Measurements from ENCODE around the gene CNIH1. TPM values are rescaled to one million over a fixed set of nuclear protein-coding genes. Genes with fewer than 3 reads are reported as not detected.
"Not testable (repeated sequence)": the region's sequence is repeated elsewhere in the genome, so short reads cannot be mapped to it uniquely, and the experiment has no call there.

The CNIH1 gene
- polyA plus RNA-seq, 1 of the 3 experiments (the other 2 are of a cell fraction) = 145 TPM

DNA sequence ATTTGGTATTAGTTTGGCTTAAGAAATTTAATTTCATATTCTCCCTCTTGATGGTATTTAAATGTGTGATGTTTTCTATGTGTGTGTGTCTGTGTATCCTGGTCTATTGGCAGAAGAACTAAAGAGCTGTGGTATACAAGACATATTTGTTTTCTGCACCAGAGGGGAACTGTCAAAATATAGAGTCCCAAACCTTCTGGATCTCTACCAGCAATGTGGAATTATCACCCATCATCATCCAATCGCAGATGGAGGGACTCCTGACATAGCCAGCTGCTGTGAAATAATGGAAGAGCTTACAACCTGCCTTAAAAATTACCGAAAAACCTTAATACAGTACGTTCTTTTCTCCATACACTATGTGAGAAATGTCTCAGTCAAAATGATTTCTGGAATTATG lies 29.8 kb downstream of the CNIH1 start:
- DNase-seq = no peak
- 100% methylated on average over 3 of the region's 3 CpGs for WGBS (ENCODE audit: low lambda C conversion rate)
- Histone ChIP-seq H2AFZ (ENCODE audit: low read depth) (no peak overlapping the region), H4K20me1 (ENCODE audit: insufficient read depth) (no peaks in the 10 kb centered on the region), H3K79me2 (ENCODE audit: insufficient read depth) (no peaks in the 10 kb centered on the region), H3K27me3 (ENCODE audit: insufficient read depth) (no peaks in the 10 kb centered on the region), H3F3A (replicated peaks; ENCODE audit: insufficient read depth) (peaks cover 4% of the 10 kb centered on the region), H3K4me3 (ENCODE audit: low read depth in 2 of 2, low read length in 1 of 2) (no peak overlapping the region), H3K27ac (ENCODE audit: low read depth in 2 of 2, low read length in 1 of 2) (no peak overlapping the region), H3K9ac (no peak overlapping the region), H3K9me2 (no peaks in the 10 kb centered on the region), H3K4me2 (no peak overlapping the region), H3K4me1 (ENCODE audit: control insufficient read depth in 1 of 2, insufficient read depth in 2 of 2, low read depth in 1 of 2, low read length in 1 of 2) (no peaks in the 10 kb centered on the region), H3K9me3 (no peaks in the 10 kb centered on the region), H3K36me3 (replicated peaks in 1 of 2; ENCODE audit: control insufficient read depth in 1 of 2, insufficient read depth in 2 of 2, low read length in 1 of 2) (peaks cover 9 to 13% of the 10 kb centered on the region in 2 experiments)
- POLR2A ChIA-PET = no interaction called here
- TF ChIP-seq, protein P1, sequence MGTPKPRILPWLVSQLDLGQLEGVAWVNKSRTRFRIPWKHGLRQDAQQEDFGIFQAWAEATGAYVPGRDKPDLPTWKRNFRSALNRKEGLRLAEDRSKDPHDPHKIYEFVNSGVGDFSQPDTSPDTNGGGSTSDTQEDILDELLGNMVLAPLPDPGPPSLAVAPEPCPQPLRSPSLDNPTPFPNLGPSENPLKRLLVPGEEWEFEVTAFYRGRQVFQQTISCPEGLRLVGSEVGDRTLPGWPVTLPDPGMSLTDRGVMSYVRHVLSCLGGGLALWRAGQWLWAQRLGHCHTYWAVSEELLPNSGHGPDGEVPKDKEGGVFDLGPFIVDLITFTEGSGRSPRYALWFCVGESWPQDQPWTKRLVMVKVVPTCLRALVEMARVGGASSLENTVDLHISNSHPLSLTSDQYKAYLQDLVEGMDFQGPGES (IDR thresholded peaks at IDR 0.05; ENCODE audit: low read depth, low read length) = no peak
- CTCF ChIA-PET = interaction anchor here (1.1 to 1.6 kb wide), 4 partner anchors 9 to 64 kb away, joined by 3 to 7 read pairs (median 4); no protein-coding TSS in a partner anchor

DNA sequence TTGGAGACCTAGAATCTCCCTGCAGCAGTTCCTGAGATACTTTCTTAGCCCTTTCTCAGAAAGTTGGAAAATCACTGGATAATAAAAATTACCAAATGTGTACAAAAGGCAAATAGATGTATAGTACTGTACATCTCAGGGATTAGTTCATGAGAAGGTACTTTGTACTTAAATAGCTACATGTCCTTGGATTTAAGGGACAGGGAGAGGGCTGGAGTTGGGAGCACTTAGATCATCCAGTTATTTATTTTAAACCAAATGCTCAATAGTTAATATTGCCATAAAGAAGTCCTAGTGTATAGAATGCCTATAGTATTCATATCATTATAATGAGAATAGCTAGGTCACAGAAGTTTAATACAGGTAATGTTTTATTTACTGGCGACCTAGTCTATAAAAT lies 31.0 kb downstream of the CNIH1 start:
- no peaks in the 10 kb centered on the region for H3K9me3 ChIP-seq
- CTCF ChIA-PET = interaction anchor here (1.6 kb wide), 1 partner anchor 62 kb away, joined by 5 read pairs; no protein-coding TSS in a partner anchor
- 93% methylated on average over 1 of the region's 1 CpG for WGBS (ENCODE audit: low lambda C conversion rate)

DNA sequence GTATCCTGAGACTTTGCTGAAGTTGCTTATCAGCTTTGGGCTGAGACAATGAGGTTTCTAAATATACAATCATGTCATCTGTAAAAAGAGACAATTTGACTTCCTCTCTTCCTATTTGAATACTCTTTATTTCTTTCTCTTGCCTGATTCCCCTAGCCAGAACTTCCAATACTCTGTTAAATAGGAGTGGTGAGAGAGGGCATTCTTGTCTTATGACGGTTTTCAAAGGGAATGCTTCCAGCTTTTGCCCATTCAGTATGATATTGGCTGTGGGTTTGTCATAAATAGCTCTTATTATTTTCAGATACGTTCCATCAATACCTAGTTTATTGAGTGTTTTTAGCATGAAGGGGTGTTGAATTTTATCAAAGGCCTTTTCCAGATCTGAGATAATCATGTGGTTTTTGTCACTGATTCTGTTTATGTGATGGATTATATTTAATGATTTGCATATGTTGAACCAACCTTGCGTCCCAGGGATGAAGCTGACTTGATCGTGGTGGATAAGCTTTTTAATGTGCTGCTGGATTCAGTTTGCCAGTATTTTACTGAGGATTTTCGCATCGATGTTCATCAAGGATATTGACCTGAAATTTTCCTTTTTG lies 37.7 kb downstream of the CNIH1 start:
- H3K27me3 ChIP-seq (ENCODE audit: insufficient read depth); DNase-seq; H3K9me3 ChIP-seq; H3K27ac ChIP-seq (ENCODE audit: low read depth in 2 of 2, low read length in 1 of 2); H4K20me1 ChIP-seq (ENCODE audit: insufficient read depth); H3K9me2 ChIP-seq; H3K9ac ChIP-seq; H3K4me2 ChIP-seq; POLR2A ChIA-PET; H2AFZ ChIP-seq (ENCODE audit: low read depth); H3K4me3 ChIP-seq (ENCODE audit: low read depth in 2 of 2, low read length in 1 of 2): not testable (repeated sequence)
- H3K36me3 ChIP-seq (replicated peaks in 1 of 2; ENCODE audit: control insufficient read depth in 1 of 2, insufficient read depth in 2 of 2, low read length in 1 of 2) = peaks cover 0 to 38% of the 10 kb centered on the region in 2 experiments
- CTCF ChIA-PET = interaction anchor here (2.3 kb wide), 1 partner anchor 24 kb away, joined by 6 read pairs; no protein-coding TSS in a partner anchor
- H3K79me2 ChIP-seq (ENCODE audit: insufficient read depth) = peaks cover 34% of the 10 kb centered on the region; the same call in 1 of the 2 replicates
- H3K4me1 ChIP-seq (ENCODE audit: control insufficient read depth in 1 of 2, insufficient read depth in 2 of 2, low read depth in 1 of 2, low read length in 1 of 2) = peaks cover 0 to 13% of the 10 kb centered on the region in 2 experiments; a peak in 1 of 4 replicates
- WGBS (ENCODE audit: low lambda C conversion rate) = 86% methylated on average over 6 of the region's 6 CpGs
- peaks cover 22% of the 10 kb centered on the region for H3F3A ChIP-seq (replicated peaks; ENCODE audit: insufficient read depth)

More for the DNA sequence above, 31.0 kb downstream of the CNIH1 start:
- H3K9me2 ChIP-seq = no peaks in the 10 kb centered on the region
- H3K4me2 ChIP-seq = no peak overlapping the region
- TF ChIP-seq, protein P1 (IDR thresholded peaks at IDR 0.05; ENCODE audit: low read depth, low read length) = no peak
- TF ChIP-seq MEF2A (IDR thresholded peaks at IDR 0.05; ENCODE audit: borderline replicate concordance, low read depth) = no peak
- no peak for TF ChIP-seq NRF1 (IDR thresholded peaks at IDR 0.05; ENCODE audit: low read depth, low read length)
- TF ChIP-seq CHD2 (IDR thresholded peaks at IDR 0.05; ENCODE audit: low read length, partially characterized antibody) = no peak
- no peak for TF ChIP-seq RXRA (IDR thresholded peaks at IDR 0.05; ENCODE audit: borderline replicate concordance, low read depth)
- TF ChIP-seq FOXJ3 (CRISPR knock-in tag; IDR thresholded peaks at IDR 0.05) = no peak
- TF ChIP-seq EP300 (IDR thresholded peaks at IDR 0.05; ENCODE audit: borderline replicate concordance in 1 of 2, low read depth in 1 of 2, low read length in 1 of 2) = no peak
- TF ChIP-seq POLR2AphosphoS5 (IDR thresholded peaks at IDR 0.05; ENCODE audit: low read depth, low read length) = no peak
- DNase-seq = no peak
- no peak overlapping the region for H3K9ac ChIP-seq
- H2AFZ ChIP-seq (ENCODE audit: low read depth) = no peak overlapping the region
- no peaks in the 10 kb centered on the region for H3K4me1 ChIP-seq (ENCODE audit: control insufficient read depth in 1 of 2, insufficient read depth in 2 of 2, low read depth in 1 of 2, low read length in 1 of 2)
- H3K27ac ChIP-seq (ENCODE audit: low read depth in 2 of 2, low read length in 1 of 2) = no peak overlapping the region
- H3F3A ChIP-seq (replicated peaks; ENCODE audit: insufficient read depth) = peaks cover 4% of the 10 kb centered on the region
- H3K36me3 ChIP-seq (replicated peaks in 1 of 2; ENCODE audit: control insufficient read depth in 1 of 2, insufficient read depth in 2 of 2, low read length in 1 of 2) = peaks cover 4 to 13% of the 10 kb centered on the region in 2 experiments
- no peaks in the 10 kb centered on the region for H4K20me1 ChIP-seq (ENCODE audit: insufficient read depth)
- H3K4me3 ChIP-seq (ENCODE audit: low read depth in 2 of 2, low read length in 1 of 2) = no peak overlapping the region
- POLR2A ChIA-PET = interaction anchor here (0.5 kb wide), 1 partner anchor 25 kb away, joined by 3 read pairs; no protein-coding TSS in a partner anchor
- no peaks in the 10 kb centered on the region for H3K27me3 ChIP-seq (ENCODE audit: insufficient read depth)
- H3K79me2 ChIP-seq (ENCODE audit: insufficient read depth) = no peaks in the 10 kb centered on the region
